Measurements from ENCODE around the gene FOXA2. TPM values are rescaled to one million over a fixed set of nuclear protein-coding genes. Genes with fewer than 3 reads are reported as not detected.

The FOXA2 gene
- total and polyA plus RNA-seq, 2 of the 13 experiments (the other 11 are each of a cell fraction or from before 2014, with no cell fraction given): 8.8 to 12.2 TPM

DNA sequence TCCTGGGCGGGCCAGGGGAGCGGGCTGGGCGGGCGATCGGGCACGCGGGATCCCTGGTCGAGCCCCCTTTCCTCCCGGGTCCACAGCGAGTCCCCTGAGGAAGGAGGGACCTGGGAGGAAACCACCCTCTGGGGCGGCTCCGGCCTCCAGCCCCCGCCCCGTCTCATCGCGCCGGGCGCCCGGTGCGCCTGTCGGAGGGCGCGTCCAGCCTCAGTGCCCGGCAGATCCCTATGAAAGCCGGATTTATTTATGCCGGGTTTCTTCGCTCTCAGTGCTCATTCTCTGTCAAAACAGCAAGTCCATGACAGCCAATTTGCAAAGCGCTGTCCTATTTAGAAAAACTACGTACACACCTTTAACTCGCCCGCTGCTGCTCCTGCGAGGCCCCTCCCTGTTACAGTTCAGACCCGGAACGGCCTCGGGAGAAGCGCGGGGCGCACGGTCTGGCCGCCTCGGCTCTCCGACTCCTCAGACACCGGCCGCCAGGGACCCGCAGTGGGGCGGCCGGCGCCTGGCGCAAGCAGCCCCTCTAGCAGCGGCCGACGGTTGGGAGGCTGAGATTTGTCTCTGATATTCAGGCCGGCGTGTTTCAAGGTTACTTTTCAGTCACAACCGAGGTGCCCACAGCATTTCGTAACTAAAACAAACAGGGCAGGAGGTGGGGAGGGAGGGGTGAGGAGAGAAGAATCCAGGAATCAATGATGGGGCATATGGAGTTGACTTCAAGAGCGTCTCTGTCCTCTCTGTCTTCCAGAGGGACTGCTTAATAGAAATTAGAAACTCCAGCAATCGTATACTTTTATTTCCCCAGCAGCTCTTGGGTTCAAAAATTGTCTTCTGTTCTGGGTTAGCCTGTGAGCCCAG lies 782 bp upstream of the FOXA2 start (continued):
- TF ChIP-seq, protein P1, sequence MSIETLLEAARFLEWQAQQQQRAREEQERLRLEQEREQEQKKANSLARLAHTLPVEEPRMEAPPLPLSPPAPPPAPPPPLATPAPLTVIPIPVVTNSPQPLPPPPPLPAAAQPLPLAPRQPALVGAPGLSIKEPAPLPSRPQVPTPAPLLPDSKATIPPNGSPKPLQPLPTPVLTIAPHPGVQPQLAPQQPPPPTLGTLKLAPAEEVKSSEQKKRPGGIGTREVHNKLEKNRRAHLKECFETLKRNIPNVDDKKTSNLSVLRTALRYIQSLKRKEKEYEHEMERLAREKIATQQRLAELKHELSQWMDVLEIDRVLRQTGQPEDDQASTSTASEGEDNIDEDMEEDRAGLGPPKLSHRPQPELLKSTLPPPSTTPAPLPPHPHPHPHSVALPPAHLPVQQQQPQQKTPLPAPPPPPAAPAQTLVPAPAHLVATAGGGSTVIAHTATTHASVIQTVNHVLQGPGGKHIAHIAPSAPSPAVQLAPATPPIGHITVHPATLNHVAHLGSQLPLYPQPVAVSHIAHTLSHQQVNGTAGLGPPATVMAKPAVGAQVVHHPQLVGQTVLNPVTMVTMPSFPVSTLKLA (IDR thresholded peaks at IDR 0.05): no peak
- TF ChIP-seq ZFP36L2 (CRISPR knock-in tag; IDR thresholded peaks at IDR 0.05) (no peak), ZNF576 (CRISPR knock-in tag; IDR thresholded peaks at IDR 0.05) (no peak), NFAT5 (CRISPR knock-in tag; IDR thresholded peaks at IDR 0.05) (no peak; the same call in none of the 2 replicates), PREB (CRISPR knock-in tag; IDR thresholded peaks at IDR 0.05) (no peak), ZBTB42 (CRISPR knock-in tag; IDR thresholded peaks at IDR 0.05) (no peak), HNRNPH1 (optimal IDR thresholded peaks at IDR 0.05; ENCODE audit: low read depth, low read length) (no peak), SRSF4 (IDR thresholded peaks at IDR 0.05; ENCODE audit: low read depth, low read length, poor library complexity, severe bottlenecking) (no peak), ZNF670 (CRISPR knock-in tag; IDR thresholded peaks at IDR 0.05; ENCODE audit: borderline replicate concordance) (no peak), ATF7-NPFF (CRISPR knock-in tag; IDR thresholded peaks at IDR 0.05; ENCODE audit: low read depth) (peak; percentile 64), ZNF598 (CRISPR knock-in tag; IDR thresholded peaks at IDR 0.05; ENCODE audit: borderline replicate concordance) (peak; percentile 98), FOXO1 (CRISPR knock-in tag; IDR thresholded peaks at IDR 0.05) (peak; percentile 61; the same call in 1 of the 2 replicates), SSRP1 (CRISPR knock-in tag; IDR thresholded peaks at IDR 0.05) (peak; percentile 82; the same call in 1 of the 2 replicates)
- TF ChIP-seq, protein P2, sequence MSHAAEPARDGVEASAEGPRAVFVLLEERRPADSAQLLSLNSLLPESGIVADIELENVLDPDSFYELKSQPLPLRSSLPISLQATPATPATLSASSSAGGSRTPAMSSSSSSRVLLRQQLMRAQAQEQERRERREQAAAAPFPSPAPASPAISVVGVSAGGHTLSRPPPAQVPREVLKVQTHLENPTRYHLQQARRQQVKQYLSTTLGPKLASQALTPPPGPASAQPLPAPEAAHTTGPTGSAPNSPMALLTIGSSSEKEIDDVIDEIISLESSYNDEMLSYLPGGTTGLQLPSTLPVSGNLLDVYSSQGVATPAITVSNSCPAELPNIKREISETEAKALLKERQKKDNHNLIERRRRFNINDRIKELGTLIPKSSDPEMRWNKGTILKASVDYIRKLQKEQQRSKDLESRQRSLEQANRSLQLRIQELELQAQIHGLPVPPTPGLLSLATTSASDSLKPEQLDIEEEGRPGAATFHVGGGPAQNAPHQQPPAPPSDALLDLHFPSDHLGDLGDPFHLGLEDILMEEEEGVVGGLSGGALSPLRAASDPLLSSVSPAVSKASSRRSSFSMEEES (CRISPR knock-in tag; IDR thresholded peaks at IDR 0.05): peak; percentile 41; the same call in 1 of the 2 replicates
